SK-N-MC (cell line): ENCODE measurements around the gene TRMT2A.

ENCODE experiments used
- DNase-seq: peaks from one replicate; pipeline ENCODE4 v3.0.0-alpha.2; 2011; ENCODE audit warnings: low read depth, low spot score
- H3K27ac ChIP-seq: fragments of 200-600 bp; sonication (generic); 2 replicates; pipeline ENCODE4 v1.5.1; 2016; ENCODE audit warnings: mixed run types
- H3K36me3 ChIP-seq: fragments of 200-600 bp; sonication (generic); 2 replicates; pipeline ENCODE4 v1.6.1; 2017; ENCODE audit warnings: antibody characterized with exemption, low read length, mixed read lengths; ENCODE audit not compliant: insufficient read depth
- H3K4me3 ChIP-seq: fragments of 200-600 bp; sonication (generic); 2 replicates; pipeline ENCODE4 v1.5.1; 2016
- H3K9ac ChIP-seq: fragments of 200-600 bp; sonication (generic); 2 replicates; pipeline ENCODE4 v1.8.0; 2017; ENCODE audit warnings: mixed run types, mixed read lengths; ENCODE audit not compliant: insufficient read length
- H3K9me3 ChIP-seq: fragments of 200-600 bp; sonication (generic); 2 replicates; pipeline ENCODE4 v1.6.1; 2017; ENCODE audit warnings: low read depth, mild to moderate bottlenecking, antibody characterized with exemption, low read length, moderate library complexity, mixed read lengths
- EZH2 ChIP-seq: fragments of 200-600 bp; sonication (generic); IDR thresholded peaks from one replicate; pipeline ENCODE4 v1.6.1; 2017; ENCODE audit warnings: antibody characterized with exemption
- FOXP2 ChIP-seq: optimal IDR thresholded peaks from 2 replicates; pipeline ENCODE3; 2011; ENCODE audit warnings: mild to moderate bottlenecking, moderate library complexity; ENCODE audit not compliant: insufficient read depth; ENCODE audit errors: extremely low read length, control extremely low read depth
- POLR2AphosphoS5 ChIP-seq: IDR thresholded peaks from 2 replicates; pipeline ENCODE4 v1.6.1; 2012; ENCODE audit warnings: mild to moderate bottlenecking, low read depth, low read length, borderline replicate concordance

The TRMT2A gene

GRCh38 chr22:20106849-20107237 lies 10.2 kb downstream of the TRMT2A start:
- Histone ChIP-seq H3K4me3 (no peak overlapping the region), H3K27ac (no peak overlapping the region), H3K36me3 (peaks cover 83% of the 10 kb centered on the region), H3K9me3 (no peaks in the 10 kb centered on the region), H3K9ac (no peak overlapping the region)
- DNase-seq: no peak
- TF ChIP-seq POLR2AphosphoS5 (no peak), FOXP2 (no peak), EZH2 (no peak)

- H3K4me3 ChIP-seq: no peak overlapping the region
- H3K27ac ChIP-seq: no peak overlapping the region
- no peak for TF ChIP-seq FOXP2
- TF ChIP-seq EZH2: no peak
- no peak for TF ChIP-seq POLR2AphosphoS5
- no peak for DNase-seq
- no peaks in the 10 kb centered on the region for H3K9me3 ChIP-seq
- peaks cover 85% of the 10 kb centered on the region for H3K36me3 ChIP-seq
- H3K9ac ChIP-seq: no peak overlapping the region
Measured at GRCh38 chr22:20106205-20106848, 10.7 kb downstream of the TRMT2A start.

- Histone ChIP-seq H3K36me3 (peaks cover 92% of the 10 kb centered on the region), H3K4me3 (no peak overlapping the region), H3K9ac (no peak overlapping the region), H3K27ac (no peak overlapping the region), H3K9me3 (no peaks in the 10 kb centered on the region)
- TF ChIP-seq EZH2 (no peak), FOXP2 (no peak), POLR2AphosphoS5 (no peak)
- DNase-seq: no peak
Measured at GRCh38 chr22:20105456-20106204, 11.4 kb downstream of the TRMT2A start.

GRCh38 chr22:20102203-20102780 lies 14.7 kb downstream of the TRMT2A start:
- H3K4me3 ChIP-seq: no peak overlapping the region
- no peaks in the 10 kb centered on the region for H3K9me3 ChIP-seq
- TF ChIP-seq FOXP2 (no peak), EZH2 (no peak), POLR2AphosphoS5 (no peak)
- no peak for DNase-seq
- no peak overlapping the region for H3K9ac ChIP-seq
- H3K36me3 ChIP-seq: peaks cover 86% of the 10 kb centered on the region
- no peak overlapping the region for H3K27ac ChIP-seq

- no peak overlapping the region for H3K9ac ChIP-seq
- H3K4me3 ChIP-seq: no peak overlapping the region
- no peak overlapping the region for H3K27ac ChIP-seq
- DNase-seq: no peak
- no peaks in the 10 kb centered on the region for H3K9me3 ChIP-seq
- TF ChIP-seq FOXP2 (no peak), POLR2AphosphoS5 (no peak), EZH2 (no peak)
- peaks cover 86% of the 10 kb centered on the region for H3K36me3 ChIP-seq
Measured at GRCh38 chr22:20101638-20102037, 15.4 kb downstream of the TRMT2A start.

- Histone ChIP-seq H3K36me3 (peaks cover 87% of the 10 kb centered on the region), H3K27ac (no peak overlapping the region), H3K9ac (no peak overlapping the region)
Measured at GRCh38 chr22:20099099-20099711, 17.8 kb downstream of the TRMT2A start.

GRCh38 chr22:20096574-20097420 lies 20.2 kb downstream of the TRMT2A start:
- no peak overlapping the region for H3K9ac ChIP-seq
- H3K36me3 ChIP-seq: peaks cover 92% of the 10 kb centered on the region
- DNase-seq: no peak
- no peak overlapping the region for H3K4me3 ChIP-seq
- no peak for TF ChIP-seq POLR2AphosphoS5
- no peak for TF ChIP-seq FOXP2
- TF ChIP-seq EZH2: no peak
- no peak overlapping the region for H3K27ac ChIP-seq
- H3K9me3 ChIP-seq: no peaks in the 10 kb centered on the region

More at GRCh38 chr22:20099099-20099711, 17.8 kb downstream of the TRMT2A start:
- Histone ChIP-seq H3K4me3 (no peak overlapping the region), H3K9me3 (no peaks in the 10 kb centered on the region)
- DNase-seq: no peak
- TF ChIP-seq POLR2AphosphoS5 (no peak), EZH2 (no peak), FOXP2 (no peak)
